ENCODE data around the gene MAGED2. TPM values are rescaled to one million over a fixed set of nuclear protein-coding genes. Genes with fewer than 3 reads are reported as not detected.
"Not testable (repeated sequence)": the region's sequence is repeated elsewhere in the genome, so short reads cannot be mapped to it uniquely, and the experiment has no call there.

The MAGED2 gene
- total RNA-seq, 4 donors from 2014 or later, result 176 to 324 (median 272) TPM

DNA sequence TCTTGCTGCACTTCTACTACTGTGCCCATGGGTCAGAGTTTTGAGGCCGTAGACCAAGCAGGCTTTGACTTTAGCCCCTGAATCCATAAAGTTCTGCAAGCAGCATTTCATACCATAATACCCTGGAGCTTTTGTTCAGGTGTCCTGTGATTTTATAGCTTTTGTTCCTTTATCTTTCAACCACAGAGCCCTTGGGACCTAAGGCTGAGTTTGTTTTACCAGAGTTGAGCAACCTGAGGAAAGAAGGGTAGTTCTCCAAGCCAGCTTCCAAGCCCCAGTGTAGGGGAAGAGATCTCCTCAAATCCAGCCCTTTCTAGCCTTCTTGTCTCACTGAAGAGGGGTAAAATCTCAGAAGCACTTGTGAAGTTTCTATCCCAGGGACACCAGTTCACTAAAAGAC is 35.1 kb downstream of the MAGED2 start:
- DNase-seq, result no peak
- intact Hi-C loops (cut with DNase I), result no loop called here
- H3K4me3 ChIP-seq (replicated peaks in 1 of 3), result no peak overlapping the region
- H3K4me1 ChIP-seq, result no peaks in the 10 kb centered on the region
- TF ChIP-seq, protein P1, sequence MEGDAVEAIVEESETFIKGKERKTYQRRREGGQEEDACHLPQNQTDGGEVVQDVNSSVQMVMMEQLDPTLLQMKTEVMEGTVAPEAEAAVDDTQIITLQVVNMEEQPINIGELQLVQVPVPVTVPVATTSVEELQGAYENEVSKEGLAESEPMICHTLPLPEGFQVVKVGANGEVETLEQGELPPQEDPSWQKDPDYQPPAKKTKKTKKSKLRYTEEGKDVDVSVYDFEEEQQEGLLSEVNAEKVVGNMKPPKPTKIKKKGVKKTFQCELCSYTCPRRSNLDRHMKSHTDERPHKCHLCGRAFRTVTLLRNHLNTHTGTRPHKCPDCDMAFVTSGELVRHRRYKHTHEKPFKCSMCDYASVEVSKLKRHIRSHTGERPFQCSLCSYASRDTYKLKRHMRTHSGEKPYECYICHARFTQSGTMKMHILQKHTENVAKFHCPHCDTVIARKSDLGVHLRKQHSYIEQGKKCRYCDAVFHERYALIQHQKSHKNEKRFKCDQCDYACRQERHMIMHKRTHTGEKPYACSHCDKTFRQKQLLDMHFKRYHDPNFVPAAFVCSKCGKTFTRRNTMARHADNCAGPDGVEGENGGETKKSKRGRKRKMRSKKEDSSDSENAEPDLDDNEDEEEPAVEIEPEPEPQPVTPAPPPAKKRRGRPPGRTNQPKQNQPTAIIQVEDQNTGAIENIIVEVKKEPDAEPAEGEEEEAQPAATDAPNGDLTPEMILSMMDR (IDR thresholded peaks at IDR 0.05), result no peak
- TF ChIP-seq POLR2A (IDR thresholded peaks at IDR 0.05), result no peak
- no peaks in the 10 kb centered on the region for H3K27me3 ChIP-seq
- H3K27ac ChIP-seq, result no peak overlapping the region
- 90 to 100% methylated on average over 1 of the region's 1 CpG for WGBS, 2 donors
- no peaks in the 10 kb centered on the region for H3K36me3 ChIP-seq
- H3K9me3 ChIP-seq, result no peaks in the 10 kb centered on the region

- DNase-seq, result no peak
- Histone ChIP-seq H3K36me3 (no peaks in the 10 kb centered on the region), H3K27ac (no peak overlapping the region), H3K4me3 (replicated peaks in 1 of 3) (no peak overlapping the region), H3K9me3 (no peaks in the 10 kb centered on the region), H3K27me3 (no peaks in the 10 kb centered on the region), H3K4me1 (no peaks in the 10 kb centered on the region)
- 93 to 98% methylated on average over 2 of the region's 2 CpGs for WGBS, 2 donors
- TF ChIP-seq, protein P1 (IDR thresholded peaks at IDR 0.05), result no peak
- no peak for TF ChIP-seq POLR2A (IDR thresholded peaks at IDR 0.05)
- intact Hi-C loops (cut with DNase I), result no loop called here
Measured at GRCh38 chrX:54843050-54843449, 35.5 kb downstream of the MAGED2 start.

DNA sequence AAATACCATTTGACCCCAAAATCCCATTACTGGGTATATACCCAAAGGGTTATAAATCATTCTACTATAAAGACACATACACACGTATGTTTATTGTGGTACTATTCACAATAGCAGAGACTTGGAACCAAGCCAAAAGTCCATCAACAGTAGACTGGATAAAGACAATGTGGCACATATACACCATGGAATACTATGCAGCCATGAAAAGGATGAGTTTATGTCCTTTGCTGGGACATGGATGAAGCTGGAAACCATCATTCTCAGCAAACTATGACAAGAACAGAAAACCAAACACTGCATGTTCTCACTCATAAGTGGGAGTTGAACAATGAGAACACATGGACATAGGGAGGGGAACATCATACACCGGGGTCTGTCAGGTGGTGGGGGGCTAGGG is 40.2 kb downstream of the MAGED2 start:
- H3K4me1 ChIP-seq; H3K36me3 ChIP-seq; intact Hi-C loops (cut with DNase I); DNase-seq; H3K27ac ChIP-seq; H3K9me3 ChIP-seq; H3K27me3 ChIP-seq; H3K4me3 ChIP-seq (replicated peaks in 1 of 3): not testable (repeated sequence)
- WGBS, 2 donors, result 92 to 100% methylated on average over 2 of the region's 2 CpGs

DNA sequence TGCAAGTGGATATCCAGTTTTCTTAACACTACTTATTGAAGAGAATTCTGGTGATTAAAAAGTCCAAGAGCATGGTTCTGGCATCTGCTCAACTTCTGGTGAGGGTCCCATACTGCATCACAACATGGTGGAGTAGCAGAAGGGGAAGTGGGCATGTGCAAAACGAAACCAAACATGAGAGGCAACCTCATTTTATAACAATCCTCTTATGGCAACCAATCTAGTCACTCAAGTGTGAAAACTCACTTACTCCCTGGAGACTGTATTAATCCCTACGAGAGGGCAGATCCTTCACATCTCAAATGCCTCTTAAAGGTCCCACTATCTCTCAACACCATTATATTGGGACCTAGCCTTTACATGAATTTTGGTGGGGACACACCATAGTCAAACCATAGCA is 57.7 kb downstream of the MAGED2 start:
- Histone ChIP-seq H3K27ac (no peak overlapping the region), H3K36me3 (no peaks in the 10 kb centered on the region), H3K4me3 (replicated peaks in 1 of 3) (no peak overlapping the region), H3K4me1 (no peaks in the 10 kb centered on the region), H3K9me3 (no peaks in the 10 kb centered on the region), H3K27me3 (no peaks in the 10 kb centered on the region)
- no peak for TF ChIP-seq POLR2A (IDR thresholded peaks at IDR 0.05)
- TF ChIP-seq, protein P1 (IDR thresholded peaks at IDR 0.05), result no peak
- no peak for DNase-seq
- 7 to 25% methylated on average over 2 of the region's 2 CpGs for WGBS, 2 donors
- intact Hi-C loops (cut with DNase I), result no loop called here

Small RNAs within 50 kb of the gene (small RNA-seq; reads per million reads assigned to genes)
- gene AL049732.1 (not detected), gene SNORA11 (148 reads per million, percentile 97 among the genes with 10 or more reads in this experiment)

Other genes starting within 250 kb of the MAGED2 start
- not detected for gene ITIH6, start 9.5 kb upstream of the MAGED2 start, total RNA-seq
- gene TRO, start 113.1 kb downstream of the MAGED2 start, total RNA-seq, result 10 to 100 TPM; 16.7 to 42.1 (median 23.3) TPM
- gene PFKFB1, start 186.4 kb downstream of the MAGED2 start, total RNA-seq, result 1 to 10 TPM in 2 of 4 donors, under 1 TPM in 2; 0.56 to 1.3 (median 0.93) TPM
- gene APEX2, start 192.6 kb downstream of the MAGED2 start, total RNA-seq, result 10 to 100 TPM in 2 of 4 donors, 1 to 10 TPM in 2; 7.0 to 13.9 (median 9.7) TPM
- not detected for gene ALAS2, start 223.2 kb downstream of the MAGED2 start, total RNA-seq